ENCODE results near the gene TSEN15. TPM values are rescaled to one million over a fixed set of nuclear protein-coding genes. Genes with fewer than 3 reads are reported as not detected.

Gene TSEN15
- total RNA-seq, 1 donor from 2014 or later: 19.6 TPM

DNA sequence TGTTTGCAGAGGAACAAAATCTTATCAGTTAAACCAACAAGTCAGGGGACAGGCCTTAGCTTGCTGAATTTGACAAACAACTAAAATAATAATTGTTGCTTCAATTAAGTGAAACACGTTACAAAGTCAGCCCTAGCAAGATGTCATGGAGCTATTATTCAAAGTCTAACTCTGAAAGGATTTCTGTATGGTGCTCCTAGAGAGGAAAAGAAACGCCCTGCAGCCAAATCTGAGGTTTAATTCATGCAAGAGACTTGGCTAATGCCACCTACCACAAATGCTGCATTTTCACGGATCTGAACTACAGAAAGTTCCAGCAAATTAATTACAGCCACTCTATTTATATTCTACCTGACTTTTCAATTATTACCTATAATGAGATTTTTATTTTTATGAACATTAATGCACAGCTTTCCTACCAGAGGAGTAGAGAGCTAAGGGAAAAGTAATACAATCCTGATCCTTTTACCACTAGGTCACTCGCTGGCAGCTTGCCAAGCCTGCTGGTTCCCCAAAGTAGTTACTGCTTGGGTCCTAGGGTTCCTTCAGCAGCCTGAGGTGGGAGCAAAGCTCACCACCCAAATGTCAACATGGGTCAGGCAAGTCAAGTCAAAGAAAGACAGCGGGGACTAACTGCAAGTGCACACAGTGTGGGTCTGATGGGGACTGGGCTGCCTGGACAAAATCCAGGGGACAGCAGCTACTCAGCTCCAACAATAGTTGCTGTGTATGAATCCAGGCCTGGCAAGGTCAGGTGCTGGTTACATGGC lies 22.5 kb upstream of the TSEN15 start:
- Mint-ChIP-seq H3K4me1 (ENCODE audit: unreplicated experiment) (no peaks in the 10 kb centered on the region), H3K27ac (ENCODE audit: unreplicated experiment) (no peak overlapping the region), H3K9me3 (ENCODE audit: unreplicated experiment) (no peaks in the 10 kb centered on the region), H3K36me3 (ENCODE audit: low read depth, unreplicated experiment) (no peaks in the 10 kb centered on the region), H3K4me3 (ENCODE audit: unreplicated experiment) (no peak overlapping the region), H3K27me3 (ENCODE audit: unreplicated experiment) (peaks cover 2% of the 10 kb centered on the region)
- no peak for DNase-seq (ENCODE audit: low spot score)
- TF ChIP-seq, protein P1, sequence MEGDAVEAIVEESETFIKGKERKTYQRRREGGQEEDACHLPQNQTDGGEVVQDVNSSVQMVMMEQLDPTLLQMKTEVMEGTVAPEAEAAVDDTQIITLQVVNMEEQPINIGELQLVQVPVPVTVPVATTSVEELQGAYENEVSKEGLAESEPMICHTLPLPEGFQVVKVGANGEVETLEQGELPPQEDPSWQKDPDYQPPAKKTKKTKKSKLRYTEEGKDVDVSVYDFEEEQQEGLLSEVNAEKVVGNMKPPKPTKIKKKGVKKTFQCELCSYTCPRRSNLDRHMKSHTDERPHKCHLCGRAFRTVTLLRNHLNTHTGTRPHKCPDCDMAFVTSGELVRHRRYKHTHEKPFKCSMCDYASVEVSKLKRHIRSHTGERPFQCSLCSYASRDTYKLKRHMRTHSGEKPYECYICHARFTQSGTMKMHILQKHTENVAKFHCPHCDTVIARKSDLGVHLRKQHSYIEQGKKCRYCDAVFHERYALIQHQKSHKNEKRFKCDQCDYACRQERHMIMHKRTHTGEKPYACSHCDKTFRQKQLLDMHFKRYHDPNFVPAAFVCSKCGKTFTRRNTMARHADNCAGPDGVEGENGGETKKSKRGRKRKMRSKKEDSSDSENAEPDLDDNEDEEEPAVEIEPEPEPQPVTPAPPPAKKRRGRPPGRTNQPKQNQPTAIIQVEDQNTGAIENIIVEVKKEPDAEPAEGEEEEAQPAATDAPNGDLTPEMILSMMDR (IDR thresholded peaks at IDR 0.05; ENCODE audit: unreplicated experiment): no peak

DNA sequence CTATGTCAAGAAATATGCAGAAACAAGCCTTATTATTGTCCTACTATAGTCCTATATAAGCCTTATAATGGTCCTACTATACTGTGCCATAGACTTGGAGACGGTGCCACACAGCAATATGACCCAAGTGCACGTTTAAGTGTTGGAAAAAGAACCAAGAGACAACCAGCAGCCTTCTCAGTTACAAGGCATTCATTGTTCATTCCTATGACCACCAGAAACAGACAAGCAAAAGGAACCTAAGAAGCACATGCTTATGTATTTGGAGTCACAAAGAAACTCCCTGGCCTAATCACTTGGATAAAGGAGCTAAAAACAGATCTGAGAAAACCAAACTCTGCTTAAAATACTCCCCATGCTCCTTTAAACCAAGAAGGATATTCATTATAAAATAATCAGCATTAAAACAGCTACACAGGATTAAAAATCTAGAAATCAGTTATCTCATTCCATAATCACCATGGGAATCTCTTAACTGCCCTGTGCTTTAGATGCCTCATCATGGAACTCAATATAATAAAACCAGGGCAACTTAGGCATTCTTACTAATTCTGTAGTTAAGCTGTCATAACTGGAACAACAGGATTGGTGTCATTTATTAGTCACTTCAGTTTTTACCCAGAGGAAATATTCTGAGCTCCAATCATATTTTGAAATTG lies 21.0 kb upstream of the TSEN15 start:
- Mint-ChIP-seq H3K4me1 (ENCODE audit: unreplicated experiment) (no peaks in the 10 kb centered on the region), H3K36me3 (ENCODE audit: low read depth, unreplicated experiment) (no peaks in the 10 kb centered on the region), H3K9me3 (ENCODE audit: unreplicated experiment) (no peaks in the 10 kb centered on the region), H3K27me3 (ENCODE audit: unreplicated experiment) (peaks cover 2% of the 10 kb centered on the region), H3K27ac (ENCODE audit: unreplicated experiment) (no peak overlapping the region), H3K4me3 (ENCODE audit: unreplicated experiment) (no peak overlapping the region)
- no peak for DNase-seq (ENCODE audit: low spot score)
- TF ChIP-seq, protein P1 (IDR thresholded peaks at IDR 0.05; ENCODE audit: unreplicated experiment): no peak

DNA sequence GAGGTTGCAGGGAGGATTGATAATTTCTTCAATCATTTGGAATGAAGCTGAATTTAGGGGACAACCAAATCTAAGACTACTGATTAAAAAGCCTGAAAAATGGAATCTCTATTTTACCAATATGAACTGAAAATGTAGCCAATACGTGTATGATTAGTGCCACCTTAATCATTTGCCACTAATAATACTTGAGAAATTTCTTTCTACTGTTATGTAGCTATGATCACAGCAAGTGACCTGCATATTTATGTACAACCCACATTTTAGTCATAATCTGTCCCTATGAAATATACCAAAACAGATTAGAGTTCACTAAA lies 20.5 kb upstream of the TSEN15 start:
- H3K27me3 Mint-ChIP-seq (ENCODE audit: unreplicated experiment): peaks cover 5% of the 10 kb centered on the region
- H3K36me3 Mint-ChIP-seq (ENCODE audit: low read depth, unreplicated experiment): no peaks in the 10 kb centered on the region
- no peaks in the 10 kb centered on the region for H3K4me1 Mint-ChIP-seq (ENCODE audit: unreplicated experiment)
- H3K4me3 Mint-ChIP-seq (ENCODE audit: unreplicated experiment): no peak overlapping the region
- no peak overlapping the region for H3K27ac Mint-ChIP-seq (ENCODE audit: unreplicated experiment)
- TF ChIP-seq, protein P1 (IDR thresholded peaks at IDR 0.05; ENCODE audit: unreplicated experiment): no peak
- no peak for DNase-seq (ENCODE audit: low spot score)
- H3K9me3 Mint-ChIP-seq (ENCODE audit: unreplicated experiment): no peaks in the 10 kb centered on the region

DNA sequence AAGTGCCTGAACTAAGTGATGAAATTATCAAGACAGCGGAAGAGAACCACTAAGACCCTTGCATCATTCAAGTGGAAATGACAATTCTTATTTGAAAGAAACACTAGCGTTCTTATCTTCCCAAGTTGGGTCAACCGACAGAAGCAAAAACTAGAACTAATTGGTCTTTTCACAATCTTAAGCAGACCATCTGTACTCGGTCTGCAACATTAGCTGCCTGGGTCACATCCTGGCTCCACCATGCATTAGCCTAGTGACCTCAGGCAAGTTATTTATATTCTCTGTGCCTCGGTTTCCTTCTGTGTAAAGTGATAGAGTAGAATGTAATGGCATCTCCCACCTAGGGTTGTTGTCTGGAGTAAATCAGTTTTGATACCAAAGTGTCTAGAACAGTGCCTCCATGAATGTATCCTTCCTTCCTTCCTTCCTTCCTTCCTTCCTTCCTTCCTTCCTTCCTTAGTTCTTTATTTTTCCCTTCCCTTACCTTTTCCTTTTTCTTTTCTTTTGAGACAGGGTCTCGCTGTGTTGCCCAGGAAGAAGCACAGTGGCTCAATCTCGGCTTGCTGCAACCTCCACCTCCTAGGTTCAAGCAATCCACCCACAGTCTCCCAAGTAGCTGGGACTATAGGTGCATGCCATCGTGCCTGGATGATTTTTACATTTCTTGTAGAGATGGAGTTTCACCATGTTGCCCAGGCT lies 20.0 kb upstream of the TSEN15 start:
- Mint-ChIP-seq H3K27ac (ENCODE audit: unreplicated experiment) (no peak overlapping the region), H3K4me1 (ENCODE audit: unreplicated experiment) (no peaks in the 10 kb centered on the region), H3K36me3 (ENCODE audit: low read depth, unreplicated experiment) (no peaks in the 10 kb centered on the region), H3K4me3 (ENCODE audit: unreplicated experiment) (no peak overlapping the region), H3K27me3 (ENCODE audit: unreplicated experiment) (peaks cover 6% of the 10 kb centered on the region), H3K9me3 (ENCODE audit: unreplicated experiment) (no peaks in the 10 kb centered on the region)
- no peak for DNase-seq (ENCODE audit: low spot score)
- TF ChIP-seq, protein P1 (IDR thresholded peaks at IDR 0.05; ENCODE audit: unreplicated experiment): no peak
